Progenitor cell of endocrine pancreas (in vitro differentiated cells): Measurements from ENCODE around the gene SERPINB6. TPM values are rescaled to one million over a fixed set of nuclear protein-coding genes. Genes with fewer than 3 reads are reported as not detected.
"Not testable (repeated sequence)": the region's sequence is repeated elsewhere in the genome, so short reads cannot be mapped to it uniquely, and the experiment has no call there.

ENCODE experiments used
- DNase-seq: peaks from one replicate; pipeline ENCODE4 v3.0.0; 2021; ENCODE audit warnings: low spot score; ENCODE audit not compliant: unreplicated experiment
- H3K27ac Mint-ChIP-seq: 2 replicates; pipeline ENCODE4 v1.8.0; 2021; ENCODE audit warnings: mild to moderate bottlenecking, moderate library complexity, mixed read lengths
- H3K27me3 Mint-ChIP-seq: 2 replicates; pipeline ENCODE4 v1.8.0; 2021; ENCODE audit warnings: mixed read lengths
- H3K36me3 Mint-ChIP-seq: 2 replicates; pipeline ENCODE4 v1.8.0; 2022; ENCODE audit warnings: mixed read lengths; ENCODE audit not compliant: insufficient read depth
- H3K4me1 Mint-ChIP-seq: 2 replicates; pipeline ENCODE4 v1.8.0; 2021; ENCODE audit warnings: low read depth, mixed read lengths
- H3K4me3 Mint-ChIP-seq: 2 replicates; pipeline ENCODE4 v1.8.0; 2021; ENCODE audit warnings: low read depth, mild to moderate bottlenecking, moderate library complexity, mixed read lengths
- H3K9me3 Mint-ChIP-seq: 2 replicates; pipeline ENCODE4 v1.8.0; 2021; ENCODE audit warnings: low read depth, mixed read lengths
- CTCF ChIP-seq: fragments of 200-600 bp; sonication (generic); IDR thresholded peaks from one replicate; pipeline ENCODE4 v1.5.0; 2021; ENCODE audit warnings: antibody characterized with exemption, mild to moderate bottlenecking; ENCODE audit not compliant: unreplicated experiment
- total RNA-seq: library from RNA; stranded (reverse); gene quantifications from 2 replicates; pipeline ENCODE4 v1.2.1, GENCODE V29; 2021

Gene SERPINB6
- total RNA-seq, 1 donor from 2014 or later: 226 TPM

- no peaks in the 10 kb centered on the region for H3K36me3 Mint-ChIP-seq
- no peak for TF ChIP-seq CTCF
- peak overlapping the region; percentile 74 for H3K27ac Mint-ChIP-seq
- H3K9me3 Mint-ChIP-seq: no peaks in the 10 kb centered on the region
- no peak overlapping the region for H3K4me3 Mint-ChIP-seq
- H3K27me3 Mint-ChIP-seq: peaks cover 5% of the 10 kb centered on the region
- H3K4me1 Mint-ChIP-seq: peaks cover 25% of the 10 kb centered on the region
- DNase-seq: no peak
Measured at GRCh38 chr6:2913621-2914317, 57.6 kb downstream of the SERPINB6 start.

- Mint-ChIP-seq H3K9me3 (no peaks in the 10 kb centered on the region), H3K36me3 (no peaks in the 10 kb centered on the region), H3K4me1 (peaks cover 25% of the 10 kb centered on the region), H3K4me3 (no peak overlapping the region), H3K27me3 (peaks cover 12% of the 10 kb centered on the region), H3K27ac (no peak overlapping the region)
- TF ChIP-seq CTCF: no peak
- DNase-seq: no peak
Measured at GRCh38 chr6:2911171-2911570, 60.2 kb downstream of the SERPINB6 start.

DNA sequence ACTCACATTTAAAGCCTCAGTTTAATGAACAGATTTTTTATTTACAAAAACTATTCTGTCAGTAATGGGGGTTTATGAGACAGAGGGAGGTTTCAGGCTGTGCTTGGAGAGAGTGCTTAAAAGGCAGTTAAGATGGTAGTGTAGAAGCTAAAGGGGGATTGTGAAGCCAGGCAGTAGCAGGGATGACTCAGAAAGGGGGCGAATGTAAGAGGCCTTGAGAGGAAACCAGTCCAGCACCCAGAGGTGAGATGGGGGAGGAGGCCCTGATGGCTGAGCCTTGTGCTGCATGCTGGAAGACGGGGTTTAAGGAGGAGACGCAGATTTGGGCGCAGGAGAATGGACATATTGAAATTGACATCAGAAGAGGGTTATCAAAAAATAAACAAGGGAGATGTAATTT lies 61.6 kb downstream of the SERPINB6 start:
- Mint-ChIP-seq H3K36me3 (no peaks in the 10 kb centered on the region), H3K4me1 (peaks cover 25% of the 10 kb centered on the region), H3K27ac (no peak overlapping the region), H3K9me3 (no peaks in the 10 kb centered on the region), H3K4me3 (no peak overlapping the region), H3K27me3 (peaks cover 15% of the 10 kb centered on the region)
- TF ChIP-seq CTCF: no peak
- DNase-seq: no peak

GRCh38 chr6:2909051-2909606 lies 62.2 kb downstream of the SERPINB6 start:
- Mint-ChIP-seq H3K27me3 (peaks cover 18% of the 10 kb centered on the region), H3K4me1 (peaks cover 25% of the 10 kb centered on the region)
- DNase-seq, H3K27ac Mint-ChIP-seq, H3K9me3 Mint-ChIP-seq, H3K4me3 Mint-ChIP-seq, H3K36me3 Mint-ChIP-seq: not testable (repeated sequence)

DNA sequence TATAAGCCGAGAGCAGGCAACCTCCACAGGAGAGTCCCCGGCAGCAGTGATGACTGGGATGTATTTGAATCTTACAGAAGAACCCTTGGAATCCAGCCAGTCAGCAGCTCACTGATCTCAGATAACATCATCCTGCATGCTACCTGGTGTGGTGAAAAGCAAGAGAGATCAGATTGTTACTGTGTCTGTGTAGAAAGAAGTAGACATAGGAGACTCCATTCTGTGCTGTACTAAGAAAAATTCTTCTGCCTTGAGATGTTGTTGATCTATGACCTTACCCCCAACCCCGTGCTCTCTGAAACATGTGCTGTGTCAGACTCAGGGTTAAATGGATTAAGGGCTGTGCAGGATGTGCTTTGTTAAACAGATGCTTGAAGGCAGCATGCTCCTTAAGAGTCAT lies 62.9 kb downstream of the SERPINB6 start:
- not testable (repeated sequence) for DNase-seq, H3K4me3 Mint-ChIP-seq, H3K27ac Mint-ChIP-seq, H3K36me3 Mint-ChIP-seq, H3K9me3 Mint-ChIP-seq
- peaks cover 21% of the 10 kb centered on the region for H3K4me1 Mint-ChIP-seq
- H3K27me3 Mint-ChIP-seq: peaks cover 18% of the 10 kb centered on the region

DNA sequence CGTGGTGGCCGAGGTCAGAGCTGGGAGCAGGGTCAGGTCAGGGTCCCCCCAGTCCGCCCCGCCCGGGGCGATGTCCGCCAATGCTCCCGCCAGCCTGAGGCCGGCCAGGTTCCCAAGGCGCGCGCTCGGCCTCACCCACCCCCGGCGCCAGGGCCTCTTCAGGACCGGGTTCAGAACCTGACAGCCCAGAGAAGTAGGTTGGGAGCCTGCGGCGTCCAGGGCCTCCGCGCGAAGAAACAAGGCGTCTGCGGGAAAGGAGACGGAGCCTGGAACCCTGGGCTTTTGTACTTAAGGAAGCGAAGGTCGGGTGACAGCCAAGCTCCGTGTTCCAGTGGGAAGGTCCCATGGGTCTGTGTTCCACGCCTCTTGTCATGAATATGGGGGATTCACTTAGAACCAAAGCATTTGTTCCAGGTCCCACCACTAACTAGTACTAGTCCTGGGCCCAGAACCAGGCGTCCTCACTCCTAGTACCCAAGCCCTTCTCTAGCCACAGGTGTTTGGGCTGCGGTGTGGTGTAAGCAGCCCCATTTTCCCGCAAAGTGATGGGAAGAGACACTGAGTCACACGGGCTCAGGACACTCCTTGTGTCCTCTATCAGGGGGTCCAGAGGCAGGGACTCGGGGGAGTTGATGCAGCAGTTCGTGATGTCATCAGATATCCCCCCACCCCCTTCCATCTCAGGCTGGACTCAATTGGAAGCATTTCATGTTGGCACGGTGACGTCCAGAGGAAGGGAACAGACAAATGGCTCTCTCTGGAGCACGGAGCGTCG lies 67.8 kb downstream of the SERPINB6 start:
- H3K9me3 Mint-ChIP-seq, H3K36me3 Mint-ChIP-seq, DNase-seq, H3K27ac Mint-ChIP-seq: not testable (repeated sequence)
- Mint-ChIP-seq H3K4me3 (peak overlapping the region; percentile 83), H3K4me1 (peaks cover 12% of the 10 kb centered on the region), H3K27me3 (peaks cover 33% of the 10 kb centered on the region)

GRCh38 chr6:2901645-2902502 lies 69.5 kb downstream of the SERPINB6 start:
- peak overlapping the region; percentile 83 for H3K4me3 Mint-ChIP-seq
- H3K27me3 Mint-ChIP-seq: peaks cover 29% of the 10 kb centered on the region
- H3K9me3 Mint-ChIP-seq, DNase-seq, H3K36me3 Mint-ChIP-seq: not testable (repeated sequence)
- H3K27ac Mint-ChIP-seq: peak overlapping the region; percentile 90
- H3K4me1 Mint-ChIP-seq: peaks cover 12% of the 10 kb centered on the region
